ENCODE results near the gene CPA2.

CPA2 gene

DNA sequence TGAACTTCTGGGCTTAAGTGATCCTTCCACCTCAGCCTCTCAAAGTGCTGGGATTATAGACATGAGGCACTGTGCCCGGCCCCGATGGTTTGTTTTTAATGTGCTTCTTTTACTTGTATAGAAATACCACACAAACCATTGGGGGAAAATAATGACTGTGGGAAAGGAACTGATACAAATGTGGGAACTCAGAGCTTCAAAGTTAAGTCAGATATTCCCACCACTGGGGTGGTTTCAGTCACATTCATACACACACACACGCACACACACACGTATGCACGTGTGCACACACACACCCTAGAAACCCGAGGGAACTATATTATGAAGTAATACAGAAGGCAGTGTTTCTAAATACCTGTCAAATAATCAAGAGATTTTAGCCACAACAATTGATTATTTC lies 43.3 kb downstream of the CPA2 start:
- no peak for DNase-seq (ENCODE audit: low read depth)

DNA sequence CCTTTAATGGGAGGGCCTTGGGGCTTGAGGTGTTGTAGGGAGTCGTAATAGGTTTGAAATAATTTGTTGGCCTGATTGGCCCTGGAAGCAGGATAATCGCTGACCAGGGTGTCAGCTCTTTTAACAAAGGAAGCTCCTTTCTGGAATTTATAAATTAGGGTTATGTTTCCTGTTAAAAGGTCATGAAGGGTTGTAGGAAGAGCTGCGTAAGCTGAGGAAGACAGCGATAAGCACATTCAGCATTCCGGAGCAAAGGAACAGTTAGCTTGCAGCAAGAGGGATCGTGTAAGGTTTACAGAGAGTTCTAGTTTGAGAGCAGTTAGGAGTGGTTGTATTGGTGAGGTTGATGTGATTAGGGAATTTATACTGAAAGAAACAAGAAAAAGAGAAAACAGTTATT lies 47.6 kb downstream of the CPA2 start:
- DNase-seq (ENCODE audit: low read depth): no peak

DNA sequence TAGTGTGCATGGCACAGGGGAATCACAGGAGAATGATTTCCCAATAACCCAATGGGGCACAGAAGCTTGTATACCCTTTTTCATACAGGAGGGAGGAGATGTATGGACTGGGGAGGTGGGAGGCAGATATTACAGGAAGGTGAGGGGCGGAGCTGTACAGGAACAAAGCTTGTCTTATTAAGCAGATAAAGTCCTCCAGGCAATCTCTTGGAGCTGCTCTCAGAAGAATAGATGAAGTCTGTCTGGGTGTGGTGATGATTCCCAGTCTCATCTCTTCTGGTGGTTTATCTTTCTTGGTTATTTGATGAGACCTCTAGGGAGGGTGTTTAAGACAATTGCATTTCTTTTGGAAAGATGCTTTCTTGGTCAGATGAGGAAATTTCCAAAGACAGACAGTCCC lies 52.9 kb downstream of the CPA2 start:
- no peak for DNase-seq (ENCODE audit: low read depth)

GRCh38 chr7:130321542-130322229 lies 55.0 kb downstream of the CPA2 start:
- peak; percentile 80 for DNase-seq (ENCODE audit: low read depth)

- DNase-seq (ENCODE audit: low read depth): no peak
Observed at GRCh38 chr7:130322615-130323014, 56.0 kb downstream of the CPA2 start.

GRCh38 chr7:130324306-130324943 lies 57.8 kb downstream of the CPA2 start:
- DNase-seq (ENCODE audit: low read depth): peak; percentile 39

DNA sequence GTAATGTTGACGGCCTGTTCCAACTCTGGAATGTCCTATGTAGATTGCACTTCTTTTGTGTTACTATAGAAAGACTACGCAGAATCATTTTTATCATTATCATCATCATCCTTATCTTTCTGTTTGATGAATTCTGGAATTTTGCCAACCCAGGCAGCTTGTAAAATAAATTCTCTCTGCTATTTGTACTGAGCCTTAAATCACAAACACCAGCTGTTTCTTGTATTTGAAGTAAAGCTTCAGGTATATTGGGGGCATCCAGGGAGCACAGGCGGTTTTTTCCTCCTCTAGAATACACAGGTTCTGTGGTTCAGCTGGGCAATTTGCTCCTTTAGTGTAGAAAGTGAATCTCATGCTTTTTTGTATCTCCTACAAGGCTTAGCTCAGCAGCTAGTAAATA lies 63.0 kb downstream of the CPA2 start:
- DNase-seq (ENCODE audit: low read depth): no peak

DNA sequence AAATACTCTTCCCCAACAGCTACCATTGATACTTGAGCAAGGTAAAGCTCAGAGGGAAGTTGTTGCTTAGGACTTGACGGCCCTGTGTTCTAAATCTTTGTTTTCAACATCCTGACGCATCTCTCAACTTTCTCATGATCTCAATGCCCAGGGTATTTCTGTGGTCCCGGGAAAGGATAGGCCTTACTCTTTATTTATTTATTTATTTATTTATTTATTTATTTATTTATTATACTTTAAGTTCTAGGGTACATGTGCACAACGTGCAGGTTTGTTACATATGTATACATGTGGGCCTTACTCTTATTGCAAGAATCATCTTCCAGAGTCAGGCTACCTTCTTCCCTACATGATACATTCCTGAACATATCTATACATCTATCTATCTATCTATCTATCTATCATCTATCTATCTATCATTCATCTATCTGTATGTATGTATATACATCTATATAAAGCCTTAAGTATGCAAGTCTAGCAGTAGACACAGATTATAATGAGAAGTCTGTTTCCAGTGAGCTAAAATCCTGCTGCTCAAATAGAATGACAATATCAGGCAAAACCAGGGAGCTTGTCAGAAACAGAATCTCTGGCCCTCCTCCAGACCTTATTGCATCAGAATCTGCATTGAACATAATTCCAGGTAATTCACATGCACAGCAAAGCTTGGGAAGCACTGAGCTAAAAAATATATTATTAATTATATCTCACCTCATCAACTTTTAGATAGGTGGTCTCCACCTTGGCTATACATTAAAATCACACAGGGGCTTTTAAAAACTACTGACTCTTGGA lies 65.8 kb downstream of the CPA2 start:
- no peak for DNase-seq (ENCODE audit: low read depth)

DNA sequence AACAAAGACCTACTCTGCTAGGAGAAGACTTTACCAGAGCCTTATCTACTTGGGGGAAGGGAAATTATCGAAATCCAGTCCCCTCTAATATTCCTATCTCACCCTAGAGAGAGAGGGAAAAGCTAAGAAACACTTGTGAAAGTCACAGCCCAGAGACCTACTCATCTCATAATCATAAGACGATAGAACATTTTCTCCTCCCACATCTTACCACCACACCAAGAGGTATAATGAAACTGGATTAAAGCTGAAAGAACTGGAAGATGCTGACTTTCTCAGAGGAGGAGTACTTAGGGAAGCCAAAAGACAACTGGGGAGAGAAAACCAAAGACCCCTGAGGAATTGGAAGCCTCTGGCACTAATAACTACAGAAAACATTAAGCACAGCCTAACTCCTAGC lies 67.2 kb downstream of the CPA2 start:
- no peak for DNase-seq (ENCODE audit: low read depth)

DNA sequence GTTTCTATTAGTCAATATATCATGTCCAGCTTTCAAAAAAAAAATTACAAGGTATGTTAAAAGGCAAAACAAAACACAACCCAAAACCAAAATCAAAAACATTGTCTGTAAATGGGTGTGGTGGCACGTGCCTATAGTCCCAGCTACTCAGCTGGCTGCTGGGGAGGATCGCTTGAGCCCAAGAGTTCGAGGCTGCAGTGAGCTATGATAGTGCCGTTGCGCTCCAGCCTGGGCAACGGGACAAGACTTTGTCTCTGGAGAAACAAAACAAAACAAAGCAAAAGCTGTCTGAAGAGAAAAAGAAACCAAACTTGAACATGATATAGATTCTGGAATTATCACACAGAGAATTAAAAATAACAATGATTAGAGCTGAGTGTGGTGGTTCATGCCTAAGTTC lies 67.6 kb downstream of the CPA2 start:
- DNase-seq (ENCODE audit: low read depth): no peak

DNA sequence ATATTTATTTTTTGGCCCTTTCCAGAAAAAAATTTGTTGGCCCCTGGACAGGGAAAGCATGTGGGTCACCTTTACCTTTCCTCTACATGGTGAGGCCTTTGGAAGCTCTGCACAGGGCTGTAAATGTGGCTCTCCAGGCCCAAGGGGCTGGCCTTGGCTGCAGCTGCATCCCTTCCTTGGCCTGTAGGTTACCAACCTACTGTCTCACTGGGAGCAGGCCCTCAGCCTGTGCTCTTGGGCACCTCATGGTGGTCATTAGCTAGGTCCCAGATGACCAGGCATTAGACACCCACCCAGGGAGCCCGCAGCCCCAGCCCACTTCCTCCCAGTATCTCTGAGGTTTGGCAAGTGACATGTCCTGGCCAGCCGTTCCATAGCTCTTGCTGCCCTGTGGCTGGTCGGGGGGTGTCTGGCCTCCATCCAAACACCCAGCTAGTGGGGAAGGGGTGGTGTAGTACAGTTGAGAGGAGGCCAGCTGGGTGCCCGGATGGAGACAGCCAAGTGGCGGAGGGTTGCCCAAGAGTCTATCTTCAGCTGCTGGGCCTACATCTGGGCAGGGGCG lies 70.8 kb downstream of the CPA2 start:
- no peak for DNase-seq (ENCODE audit: low read depth)

- no peak for DNase-seq (ENCODE audit: low read depth)
Observed at GRCh38 chr7:130338233-130338632, 71.6 kb downstream of the CPA2 start.
